NCI-H187 (cell line): ENCODE data around the gene PTGR3.
A peak's percentile ranks its signal among the peaks of the same experiment; 100 is the strongest.

Experiments
- DNase-seq, 2 experiments: peaks; one replicate each; lab custom pipeline; 2025; lab: John Stamatoyannopoulos, UW

PTGR3 gene

GRCh38 chr18:75214766-75215510 is 6.0 kb upstream of the PTGR3 start:
- no peak for DNase-seq

- no peak for DNase-seq
Measured at GRCh38 chr18:75214332-75214690, 5.4 kb upstream of the PTGR3 start.

GRCh38 chr18:75213611-75214331 is 4.8 kb upstream of the PTGR3 start:
- DNase-seq, result no peak

- no peak for DNase-seq
Measured at GRCh38 chr18:75212751-75213090, 3.8 kb upstream of the PTGR3 start.

- no peak for DNase-seq
Measured at GRCh38 chr18:75211953-75212750, 3.2 kb upstream of the PTGR3 start.

GRCh38 chr18:75211626-75211952 is 2.6 kb upstream of the PTGR3 start:
- no peak for DNase-seq

GRCh38 chr18:75211002-75211621 is 2.2 kb upstream of the PTGR3 start:
- DNase-seq, result no peak

GRCh38 chr18:75210274-75211001 is 1.5 kb upstream of the PTGR3 start, which contains the start of gene TSHZ1:
TSHZ1 (plus strand) TSS chr18:75210797; CDS start chr18:75211877, 1,080 bp downstream.
- DNase-seq, result peak in 1 of 2 experiments; percentile 54

GRCh38 chr18:75209951-75210258 is 966 bp upstream of the PTGR3 start:
- DNase-seq, result no peak

- DNase-seq, result no peak
Measured at GRCh38 chr18:75208836-75209128, 157 bp downstream of the PTGR3 start.

- no peak for DNase-seq
Measured at GRCh38 chr18:75208155-75208835, 644 bp downstream of the PTGR3 start.

- DNase-seq, result no peak
Measured at GRCh38 chr18:75207310-75208154, 1.4 kb downstream of the PTGR3 start.

- DNase-seq, result no peak
Measured at GRCh38 chr18:75206452-75207309, 2.3 kb downstream of the PTGR3 start.

- no peak for DNase-seq
Measured at GRCh38 chr18:75205514-75206132, 3.3 kb downstream of the PTGR3 start.

GRCh38 chr18:75204732-75205513 is 4.0 kb downstream of the PTGR3 start:
- no peak for DNase-seq

GRCh38 chr18:75204269-75204731 is 4.6 kb downstream of the PTGR3 start:
- no peak for DNase-seq

- no peak for DNase-seq
Measured at GRCh38 chr18:75203416-75204268, 5.3 kb downstream of the PTGR3 start.
